ENCODE measurements around the gene PIK3R1. TPM values are rescaled to one million over a fixed set of nuclear protein-coding genes. Genes with fewer than 3 reads are reported as not detected.

PIK3R1 gene
- total and polyA plus RNA-seq, 2 experiments from 2014 or later, result 5.9 to 9.8 TPM

DNA sequence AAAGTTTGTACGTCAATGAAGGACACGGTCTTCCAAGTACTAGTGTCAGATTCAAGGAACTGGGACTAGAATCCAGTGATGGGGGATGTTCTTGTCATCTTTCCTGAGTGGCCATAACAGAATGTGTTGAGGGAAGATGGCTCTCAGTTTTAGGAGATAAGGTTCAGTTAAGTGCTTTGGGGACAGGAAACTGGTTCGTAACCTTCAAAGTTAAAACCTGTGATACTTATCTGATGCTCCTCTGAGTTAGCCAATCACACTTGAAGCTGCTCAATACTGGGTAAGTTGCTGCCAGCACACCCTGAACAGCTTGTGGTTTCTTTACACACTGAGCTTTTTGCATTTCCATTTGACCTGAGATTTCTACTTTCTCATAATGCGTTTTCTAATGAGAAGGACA, 64.4 kb downstream of the PIK3R1 start:
- Histone ChIP-seq H3K9me2 (ENCODE audit: insufficient read depth) (no peaks in the 10 kb centered on the region), H3K27me3 (ENCODE audit: insufficient read depth) (no peaks in the 10 kb centered on the region), H3K27ac (ENCODE audit: low read depth) (no peak overlapping the region), H3K36me3 (ENCODE audit: insufficient read depth) (peaks cover 8% of the 10 kb centered on the region; the same call in 1 of the 2 replicates), H3K4me2 (no peak overlapping the region), H3K4me1 (ENCODE audit: insufficient read depth) (peaks cover 3% of the 10 kb centered on the region), H3K79me2 (replicated peaks; ENCODE audit: insufficient read depth) (no peaks in the 10 kb centered on the region), H4K20me1 (replicated peaks; ENCODE audit: insufficient read depth) (no peaks in the 10 kb centered on the region), H2AFZ (no peak overlapping the region), H3F3A (replicated peaks; ENCODE audit: low read depth) (no peaks in the 10 kb centered on the region), H3K4me3 (no peak overlapping the region)
- TF ChIP-seq CREB1 (CRISPR knock-in tag; IDR thresholded peaks at IDR 0.05; ENCODE audit: low read depth), result no peak
- TF ChIP-seq, protein P1, sequence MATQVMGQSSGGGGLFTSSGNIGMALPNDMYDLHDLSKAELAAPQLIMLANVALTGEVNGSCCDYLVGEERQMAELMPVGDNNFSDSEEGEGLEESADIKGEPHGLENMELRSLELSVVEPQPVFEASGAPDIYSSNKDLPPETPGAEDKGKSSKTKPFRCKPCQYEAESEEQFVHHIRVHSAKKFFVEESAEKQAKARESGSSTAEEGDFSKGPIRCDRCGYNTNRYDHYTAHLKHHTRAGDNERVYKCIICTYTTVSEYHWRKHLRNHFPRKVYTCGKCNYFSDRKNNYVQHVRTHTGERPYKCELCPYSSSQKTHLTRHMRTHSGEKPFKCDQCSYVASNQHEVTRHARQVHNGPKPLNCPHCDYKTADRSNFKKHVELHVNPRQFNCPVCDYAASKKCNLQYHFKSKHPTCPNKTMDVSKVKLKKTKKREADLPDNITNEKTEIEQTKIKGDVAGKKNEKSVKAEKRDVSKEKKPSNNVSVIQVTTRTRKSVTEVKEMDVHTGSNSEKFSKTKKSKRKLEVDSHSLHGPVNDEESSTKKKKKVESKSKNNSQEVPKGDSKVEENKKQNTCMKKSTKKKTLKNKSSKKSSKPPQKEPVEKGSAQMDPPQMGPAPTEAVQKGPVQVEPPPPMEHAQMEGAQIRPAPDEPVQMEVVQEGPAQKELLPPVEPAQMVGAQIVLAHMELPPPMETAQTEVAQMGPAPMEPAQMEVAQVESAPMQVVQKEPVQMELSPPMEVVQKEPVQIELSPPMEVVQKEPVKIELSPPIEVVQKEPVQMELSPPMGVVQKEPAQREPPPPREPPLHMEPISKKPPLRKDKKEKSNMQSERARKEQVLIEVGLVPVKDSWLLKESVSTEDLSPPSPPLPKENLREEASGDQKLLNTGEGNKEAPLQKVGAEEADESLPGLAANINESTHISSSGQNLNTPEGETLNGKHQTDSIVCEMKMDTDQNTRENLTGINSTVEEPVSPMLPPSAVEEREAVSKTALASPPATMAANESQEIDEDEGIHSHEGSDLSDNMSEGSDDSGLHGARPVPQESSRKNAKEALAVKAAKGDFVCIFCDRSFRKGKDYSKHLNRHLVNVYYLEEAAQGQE (IDR thresholded peaks at IDR 0.05; ENCODE audit: unreplicated experiment), result no peak
- TF ChIP-seq, protein P2, sequence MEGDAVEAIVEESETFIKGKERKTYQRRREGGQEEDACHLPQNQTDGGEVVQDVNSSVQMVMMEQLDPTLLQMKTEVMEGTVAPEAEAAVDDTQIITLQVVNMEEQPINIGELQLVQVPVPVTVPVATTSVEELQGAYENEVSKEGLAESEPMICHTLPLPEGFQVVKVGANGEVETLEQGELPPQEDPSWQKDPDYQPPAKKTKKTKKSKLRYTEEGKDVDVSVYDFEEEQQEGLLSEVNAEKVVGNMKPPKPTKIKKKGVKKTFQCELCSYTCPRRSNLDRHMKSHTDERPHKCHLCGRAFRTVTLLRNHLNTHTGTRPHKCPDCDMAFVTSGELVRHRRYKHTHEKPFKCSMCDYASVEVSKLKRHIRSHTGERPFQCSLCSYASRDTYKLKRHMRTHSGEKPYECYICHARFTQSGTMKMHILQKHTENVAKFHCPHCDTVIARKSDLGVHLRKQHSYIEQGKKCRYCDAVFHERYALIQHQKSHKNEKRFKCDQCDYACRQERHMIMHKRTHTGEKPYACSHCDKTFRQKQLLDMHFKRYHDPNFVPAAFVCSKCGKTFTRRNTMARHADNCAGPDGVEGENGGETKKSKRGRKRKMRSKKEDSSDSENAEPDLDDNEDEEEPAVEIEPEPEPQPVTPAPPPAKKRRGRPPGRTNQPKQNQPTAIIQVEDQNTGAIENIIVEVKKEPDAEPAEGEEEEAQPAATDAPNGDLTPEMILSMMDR (conservative IDR thresholded peaks at IDR 0.05; ENCODE audit: low read depth in 2 of 2), result no peak
- no peak for TF ChIP-seq EZH2 (IDR thresholded peaks at IDR 0.05; ENCODE audit: low read depth, unreplicated experiment)
- TF ChIP-seq ZNF331 (CRISPR knock-in tag; IDR thresholded peaks at IDR 0.05; ENCODE audit: low read depth), result no peak
- no peak for TF ChIP-seq STAT1 (IDR thresholded peaks at IDR 0.05; ENCODE audit: unreplicated experiment)
- TF ChIP-seq EZH2phosphoT487 (IDR thresholded peaks at IDR 0.05; ENCODE audit: unreplicated experiment), result no peak
- TF ChIP-seq ZNF114 (CRISPR knock-in tag; IDR thresholded peaks at IDR 0.05), result no peak
- TF ChIP-seq NANOG (IDR thresholded peaks at IDR 0.05; ENCODE audit: borderline replicate concordance), result no peak
- TF ChIP-seq, protein P3, sequence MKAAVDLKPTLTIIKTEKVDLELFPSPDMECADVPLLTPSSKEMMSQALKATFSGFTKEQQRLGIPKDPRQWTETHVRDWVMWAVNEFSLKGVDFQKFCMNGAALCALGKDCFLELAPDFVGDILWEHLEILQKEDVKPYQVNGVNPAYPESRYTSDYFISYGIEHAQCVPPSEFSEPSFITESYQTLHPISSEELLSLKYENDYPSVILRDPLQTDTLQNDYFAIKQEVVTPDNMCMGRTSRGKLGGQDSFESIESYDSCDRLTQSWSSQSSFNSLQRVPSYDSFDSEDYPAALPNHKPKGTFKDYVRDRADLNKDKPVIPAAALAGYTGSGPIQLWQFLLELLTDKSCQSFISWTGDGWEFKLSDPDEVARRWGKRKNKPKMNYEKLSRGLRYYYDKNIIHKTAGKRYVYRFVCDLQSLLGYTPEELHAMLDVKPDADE (IDR thresholded peaks at IDR 0.05), result no peak
- no peak for TF ChIP-seq JUNB (IDR thresholded peaks at IDR 0.05; ENCODE audit: unreplicated experiment)
- no peak for TF ChIP-seq POLR2AphosphoS5 (IDR thresholded peaks at IDR 0.05; ENCODE audit: low read depth)
- TF ChIP-seq, protein P4, sequence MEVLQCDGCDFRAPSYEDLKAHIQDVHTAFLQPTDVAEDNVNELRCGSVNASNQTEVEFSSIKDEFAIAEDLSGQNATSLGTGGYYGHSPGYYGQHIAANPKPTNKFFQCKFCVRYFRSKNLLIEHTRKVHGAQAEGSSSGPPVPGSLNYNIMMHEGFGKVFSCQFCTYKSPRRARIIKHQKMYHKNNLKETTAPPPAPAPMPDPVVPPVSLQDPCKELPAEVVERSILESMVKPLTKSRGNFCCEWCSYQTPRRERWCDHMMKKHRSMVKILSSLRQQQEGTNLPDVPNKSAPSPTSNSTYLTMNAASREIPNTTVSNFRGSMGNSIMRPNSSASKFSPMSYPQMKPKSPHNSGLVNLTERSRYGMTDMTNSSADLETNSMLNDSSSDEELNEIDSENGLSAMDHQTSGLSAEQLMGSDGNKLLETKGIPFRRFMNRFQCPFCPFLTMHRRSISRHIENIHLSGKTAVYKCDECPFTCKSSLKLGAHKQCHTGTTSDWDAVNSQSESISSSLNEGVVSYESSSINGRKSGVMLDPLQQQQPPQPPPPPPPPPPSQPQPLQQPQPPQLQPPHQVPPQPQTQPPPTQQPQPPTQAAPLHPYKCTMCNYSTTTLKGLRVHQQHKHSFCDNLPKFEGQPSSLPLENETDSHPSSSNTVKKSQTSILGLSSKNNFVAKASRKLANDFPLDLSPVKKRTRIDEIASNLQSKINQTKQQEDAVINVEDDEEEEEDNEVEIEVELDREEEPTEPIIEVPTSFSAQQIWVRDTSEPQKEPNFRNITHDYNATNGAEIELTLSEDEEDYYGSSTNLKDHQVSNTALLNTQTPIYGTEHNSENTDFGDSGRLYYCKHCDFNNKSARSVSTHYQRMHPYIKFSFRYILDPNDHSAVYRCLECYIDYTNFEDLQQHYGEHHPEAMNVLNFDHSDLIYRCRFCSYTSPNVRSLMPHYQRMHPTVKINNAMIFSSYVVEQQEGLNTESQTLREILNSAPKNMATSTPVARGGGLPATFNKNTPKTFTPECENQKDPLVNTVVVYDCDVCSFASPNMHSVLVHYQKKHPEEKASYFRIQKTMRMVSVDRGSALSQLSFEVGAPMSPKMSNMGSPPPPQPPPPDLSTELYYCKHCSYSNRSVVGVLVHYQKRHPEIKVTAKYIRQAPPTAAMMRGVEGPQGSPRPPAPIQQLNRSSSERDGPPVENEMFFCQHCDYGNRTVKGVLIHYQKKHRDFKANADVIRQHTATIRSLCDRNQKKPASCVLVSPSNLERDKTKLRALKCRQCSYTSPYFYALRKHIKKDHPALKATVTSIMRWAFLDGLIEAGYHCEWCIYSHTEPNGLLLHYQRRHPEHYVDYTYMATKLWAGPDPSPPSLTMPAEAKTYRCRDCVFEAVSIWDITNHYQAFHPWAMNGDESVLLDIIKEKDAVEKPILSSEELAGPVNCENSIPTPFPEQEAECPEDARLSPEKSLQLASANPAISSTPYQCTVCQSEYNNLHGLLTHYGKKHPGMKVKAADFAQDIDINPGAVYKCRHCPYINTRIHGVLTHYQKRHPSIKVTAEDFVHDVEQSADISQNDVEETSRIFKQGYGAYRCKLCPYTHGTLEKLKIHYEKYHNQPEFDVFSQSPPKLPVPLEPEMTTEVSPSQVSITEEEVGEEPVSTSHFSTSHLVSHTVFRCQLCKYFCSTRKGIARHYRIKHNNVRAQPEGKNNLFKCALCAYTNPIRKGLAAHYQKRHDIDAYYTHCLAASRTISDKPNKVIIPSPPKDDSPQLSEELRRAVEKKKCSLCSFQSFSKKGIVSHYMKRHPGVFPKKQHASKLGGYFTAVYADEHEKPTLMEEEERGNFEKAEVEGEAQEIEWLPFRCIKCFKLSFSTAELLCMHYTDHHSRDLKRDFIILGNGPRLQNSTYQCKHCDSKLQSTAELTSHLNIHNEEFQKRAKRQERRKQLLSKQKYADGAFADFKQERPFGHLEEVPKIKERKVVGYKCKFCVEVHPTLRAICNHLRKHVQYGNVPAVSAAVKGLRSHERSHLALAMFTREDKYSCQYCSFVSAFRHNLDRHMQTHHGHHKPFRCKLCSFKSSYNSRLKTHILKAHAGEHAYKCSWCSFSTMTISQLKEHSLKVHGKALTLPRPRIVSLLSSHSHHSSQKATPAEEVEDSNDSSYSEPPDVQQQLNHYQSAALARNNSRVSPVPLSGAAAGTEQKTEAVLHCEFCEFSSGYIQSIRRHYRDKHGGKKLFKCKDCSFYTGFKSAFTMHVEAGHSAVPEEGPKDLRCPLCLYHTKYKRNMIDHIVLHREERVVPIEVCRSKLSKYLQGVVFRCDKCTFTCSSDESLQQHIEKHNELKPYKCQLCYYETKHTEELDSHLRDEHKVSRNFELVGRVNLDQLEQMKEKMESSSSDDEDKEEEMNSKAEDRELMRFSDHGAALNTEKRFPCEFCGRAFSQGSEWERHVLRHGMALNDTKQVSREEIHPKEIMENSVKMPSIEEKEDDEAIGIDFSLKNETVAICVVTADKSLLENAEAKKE (CRISPR knock-in tag; IDR thresholded peaks at IDR 0.05), result no peak
- no peaks in the 10 kb centered on the region for H3K27me3 Mint-ChIP-seq (ENCODE audit: insufficient read depth, low read depth, poor library complexity)
- H3K4me1 Mint-ChIP-seq, result peaks cover 8% of the 10 kb centered on the region
- ATAC-seq (no peak), DNase-seq (ENCODE audit: low spot score) (no peak)
- no peak overlapping the region for H3K4me3 Mint-ChIP-seq
- peaks cover 24% of the 10 kb centered on the region for H3K36me3 Mint-ChIP-seq (ENCODE audit: low read depth)
- H3K27ac Mint-ChIP-seq, result no peak overlapping the region
- no peaks in the 10 kb centered on the region for H3K9me3 Mint-ChIP-seq
